IPS DF 4.7 (cell line): ENCODE measurements around the gene ATP6AP1.

Experiments
- DNase-seq: peaks from one replicate; pipeline ENCODE4 v3.0.0-alpha.2; 2013; ENCODE audit warnings: low spot score; ENCODE audit errors: extremely low read depth

Gene ATP6AP1

DNA sequence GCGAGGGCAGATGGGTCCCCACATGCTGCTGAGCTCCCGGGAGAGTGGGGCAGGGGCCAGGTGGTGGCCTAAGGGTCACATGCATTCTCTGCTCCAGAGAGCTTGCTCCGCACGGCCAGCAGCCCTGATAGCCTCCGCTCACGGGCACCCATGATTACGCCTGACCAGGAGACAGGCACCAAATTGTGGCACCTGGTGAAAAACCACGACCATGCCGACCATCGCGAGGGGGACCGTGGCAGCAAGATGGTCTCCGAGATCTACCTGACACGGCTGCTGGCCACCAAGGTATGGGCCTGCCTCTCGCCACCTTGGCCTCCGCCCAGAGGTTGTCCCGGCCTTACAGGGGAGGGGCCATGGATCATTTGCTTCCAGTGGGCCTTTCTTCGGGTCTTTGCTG, 41.4 kb downstream of the ATP6AP1 start:
- no peak for DNase-seq

DNA sequence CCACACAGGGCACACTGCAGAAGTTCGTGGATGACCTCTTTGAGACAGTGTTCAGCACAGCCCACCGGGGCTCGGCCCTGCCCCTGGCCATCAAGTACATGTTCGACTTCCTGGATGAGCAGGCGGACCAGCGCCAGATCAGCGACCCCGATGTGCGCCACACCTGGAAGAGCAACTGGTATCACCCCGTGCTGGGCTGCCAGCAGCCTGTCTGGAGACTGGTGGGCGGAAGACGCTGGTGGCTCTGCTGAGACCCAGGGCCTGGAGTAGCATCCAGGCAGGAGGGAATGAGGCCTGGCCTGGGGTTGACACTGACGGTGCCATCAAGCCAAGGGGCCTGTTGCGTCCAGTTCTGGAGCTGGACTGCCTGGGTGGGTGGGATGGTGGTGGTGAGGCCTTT, 42.0 kb downstream of the ATP6AP1 start:
- no peak for DNase-seq

DNA sequence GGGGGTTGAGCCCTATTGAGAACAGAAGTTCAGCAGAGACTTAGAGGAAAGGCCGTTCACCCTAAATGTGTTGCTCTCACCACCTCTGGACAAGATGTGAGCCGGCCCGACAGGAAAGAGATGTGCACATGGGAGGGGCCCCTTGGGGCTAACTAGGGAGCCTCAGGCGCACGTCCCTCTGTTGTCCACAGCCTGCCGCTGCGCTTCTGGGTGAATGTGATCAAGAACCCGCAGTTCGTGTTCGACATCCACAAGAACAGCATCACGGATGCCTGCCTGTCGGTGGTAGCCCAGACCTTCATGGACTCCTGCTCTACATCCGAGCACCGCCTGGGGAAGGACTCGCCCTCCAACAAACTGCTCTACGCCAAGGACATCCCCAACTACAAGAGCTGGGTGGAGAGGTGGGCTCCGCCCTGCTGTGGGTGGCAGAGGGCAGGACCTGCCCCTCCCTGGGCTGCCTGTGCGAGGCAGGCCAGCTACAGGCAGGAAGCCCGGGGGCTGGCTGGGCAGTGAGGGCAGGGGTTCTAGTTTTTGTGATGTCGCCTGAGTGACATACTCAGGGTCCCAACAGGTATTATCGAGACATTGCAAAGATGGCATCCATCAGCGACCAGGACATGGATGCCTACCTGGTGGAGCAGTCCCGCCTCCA, 42.6 kb downstream of the ATP6AP1 start:
- DNase-seq: no peak

DNA sequence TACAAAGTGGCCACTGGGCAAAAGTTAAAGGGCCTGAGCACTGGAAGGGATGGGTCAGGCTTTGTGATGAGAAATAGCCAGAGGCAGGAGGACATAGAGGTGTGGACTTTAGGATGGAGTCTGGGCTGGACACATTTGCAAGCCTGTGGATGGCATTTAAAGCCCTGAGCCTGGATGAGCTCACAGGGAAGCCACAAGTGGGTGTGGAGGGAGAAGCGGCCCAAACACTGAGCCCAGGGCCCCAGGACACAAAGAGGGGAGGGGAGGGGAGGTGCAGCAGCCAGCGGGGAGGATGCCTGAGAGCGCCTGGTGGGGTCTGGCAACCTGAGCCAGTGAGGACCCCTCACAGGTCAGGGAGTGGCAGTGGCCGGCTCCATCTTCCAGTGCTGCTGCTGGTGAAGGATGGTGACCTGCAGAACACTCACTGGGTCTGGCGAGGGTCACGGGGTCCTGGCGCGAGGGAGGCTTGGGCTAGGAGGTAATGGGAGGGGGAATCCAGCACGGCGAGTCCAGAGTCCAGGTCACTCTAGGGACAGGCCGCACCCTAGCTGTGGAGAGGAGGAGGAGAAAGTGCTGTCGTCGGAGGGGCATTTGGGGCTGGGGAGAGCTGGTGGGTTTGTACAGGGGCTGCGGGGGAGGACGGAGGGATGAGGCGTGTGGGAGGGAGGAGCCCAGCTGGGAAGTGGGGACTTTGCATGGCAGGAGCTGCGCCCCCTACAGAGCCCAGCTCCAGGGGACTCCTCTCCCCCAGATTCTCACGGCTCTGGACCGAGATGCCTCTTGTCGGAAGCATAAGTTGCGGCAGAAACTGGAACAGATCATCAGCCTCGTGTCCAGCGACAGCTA, 43.6 kb downstream of the ATP6AP1 start:
- no peak for DNase-seq

DNA sequence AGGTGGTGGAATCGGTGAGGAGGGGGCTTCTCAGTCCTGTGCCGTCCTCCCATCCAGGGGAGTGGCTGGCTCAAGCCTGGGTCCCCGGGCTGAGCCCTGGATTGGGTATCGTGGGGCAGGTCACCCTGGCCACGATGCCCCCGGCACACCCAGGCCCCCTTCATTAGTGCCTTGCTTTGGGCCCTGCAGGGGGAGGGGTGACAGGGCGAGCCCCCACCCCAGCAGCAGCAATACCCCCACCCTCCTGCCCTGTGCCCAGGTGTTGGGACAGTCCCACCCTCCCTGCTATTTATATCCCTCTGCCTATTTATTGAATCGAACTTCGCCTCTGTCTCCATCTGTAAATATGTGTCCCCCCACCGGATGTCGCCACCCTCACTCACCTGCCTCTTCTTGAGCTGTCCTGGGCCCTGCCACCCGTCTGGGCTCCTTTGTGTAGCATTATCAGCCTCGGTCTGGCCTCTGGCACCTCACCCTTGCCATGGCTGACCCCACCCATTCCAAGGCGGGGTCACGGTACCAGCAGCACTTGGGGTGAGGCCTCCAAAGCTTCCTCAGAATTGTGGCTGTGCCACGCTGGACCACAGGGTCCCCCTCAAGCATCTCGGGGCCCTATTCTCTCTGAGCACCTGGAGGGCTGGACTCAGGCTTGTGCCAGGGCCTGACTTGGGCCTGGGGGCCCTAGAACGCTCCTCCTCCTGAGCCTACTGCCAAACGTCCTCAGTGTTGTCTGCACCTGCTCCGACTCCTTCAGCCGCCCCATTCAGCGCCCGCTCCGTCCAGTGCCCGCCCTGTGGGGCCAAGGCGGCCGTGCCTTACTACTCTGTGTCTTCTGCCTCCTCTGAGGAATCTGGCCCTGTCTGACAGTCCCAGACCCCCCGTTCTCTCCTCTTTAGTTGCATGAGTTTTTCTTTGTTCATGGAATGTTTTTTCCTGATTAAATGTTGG, 44.5 kb downstream of the ATP6AP1 start:
- DNase-seq: no peak

DNA sequence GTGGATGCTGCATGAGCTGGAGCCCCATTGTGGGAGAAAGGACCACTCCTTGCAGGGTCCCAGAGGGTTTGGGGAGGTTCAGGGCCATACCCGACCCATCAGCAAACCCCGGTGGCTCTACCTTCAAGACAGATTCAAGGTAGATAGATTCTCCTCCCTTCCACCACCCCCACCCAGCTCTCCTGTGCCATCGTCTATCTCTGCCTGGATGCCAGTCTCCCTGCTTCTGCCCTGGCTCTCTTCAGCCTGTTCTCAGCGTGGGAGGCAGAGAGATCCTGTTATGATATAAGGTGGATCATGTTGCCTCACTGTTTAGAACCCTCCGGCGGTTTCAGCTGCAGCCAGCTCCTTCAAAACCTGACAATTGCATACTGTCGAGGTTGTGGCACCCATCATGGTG, 45.2 kb downstream of the ATP6AP1 start:
- DNase-seq: no peak

DNA sequence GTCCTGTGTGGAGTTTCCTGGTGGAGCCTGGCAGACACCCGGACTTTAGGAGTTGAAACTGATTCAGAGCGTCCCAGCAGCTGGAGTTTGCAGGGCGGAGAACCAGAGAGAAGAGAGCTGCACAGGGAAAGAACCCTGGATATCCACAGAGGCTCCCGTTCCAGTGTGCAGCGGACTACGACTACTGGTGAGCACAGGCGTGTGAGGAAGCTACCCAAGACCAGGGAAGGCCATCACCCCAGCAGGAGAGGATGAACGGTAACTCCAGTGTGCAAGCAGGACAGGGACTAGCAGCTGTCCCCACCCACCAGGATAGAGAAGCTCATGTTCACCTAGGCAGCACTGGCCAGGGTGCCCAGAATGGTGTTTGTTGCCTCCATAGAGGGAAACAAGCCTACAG, 48.3 kb downstream of the ATP6AP1 start:
- DNase-seq: no peak

DNA sequence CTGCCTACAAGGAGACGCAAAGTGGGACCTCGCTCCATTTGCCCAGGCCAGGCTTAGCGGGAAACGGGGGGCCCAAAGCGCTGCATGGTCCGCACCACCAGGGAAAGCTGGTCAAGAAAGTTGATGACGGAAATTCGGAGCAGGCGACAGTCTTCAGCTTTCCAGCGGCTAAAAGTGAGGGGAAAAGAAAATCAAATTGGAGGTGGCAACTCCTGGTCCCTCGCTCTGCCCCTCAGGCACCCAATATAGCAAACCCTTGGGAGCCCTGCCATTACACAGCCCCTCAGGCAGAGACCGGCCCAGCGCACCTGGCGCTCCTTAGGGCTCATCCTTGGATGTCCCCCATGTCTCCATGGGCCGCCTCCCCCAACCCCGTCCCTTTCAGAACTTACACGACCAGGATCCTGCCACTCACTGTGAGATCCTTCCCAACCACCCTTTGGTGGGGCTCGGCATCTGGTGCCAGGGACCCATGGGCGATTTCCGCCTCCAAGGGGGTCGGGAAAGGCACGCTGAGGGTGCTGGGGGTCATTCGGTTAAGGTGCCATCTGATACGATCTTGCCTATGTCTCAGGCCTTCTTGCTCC, 49.5 kb downstream of the ATP6AP1 start:
- no peak for DNase-seq

DNA sequence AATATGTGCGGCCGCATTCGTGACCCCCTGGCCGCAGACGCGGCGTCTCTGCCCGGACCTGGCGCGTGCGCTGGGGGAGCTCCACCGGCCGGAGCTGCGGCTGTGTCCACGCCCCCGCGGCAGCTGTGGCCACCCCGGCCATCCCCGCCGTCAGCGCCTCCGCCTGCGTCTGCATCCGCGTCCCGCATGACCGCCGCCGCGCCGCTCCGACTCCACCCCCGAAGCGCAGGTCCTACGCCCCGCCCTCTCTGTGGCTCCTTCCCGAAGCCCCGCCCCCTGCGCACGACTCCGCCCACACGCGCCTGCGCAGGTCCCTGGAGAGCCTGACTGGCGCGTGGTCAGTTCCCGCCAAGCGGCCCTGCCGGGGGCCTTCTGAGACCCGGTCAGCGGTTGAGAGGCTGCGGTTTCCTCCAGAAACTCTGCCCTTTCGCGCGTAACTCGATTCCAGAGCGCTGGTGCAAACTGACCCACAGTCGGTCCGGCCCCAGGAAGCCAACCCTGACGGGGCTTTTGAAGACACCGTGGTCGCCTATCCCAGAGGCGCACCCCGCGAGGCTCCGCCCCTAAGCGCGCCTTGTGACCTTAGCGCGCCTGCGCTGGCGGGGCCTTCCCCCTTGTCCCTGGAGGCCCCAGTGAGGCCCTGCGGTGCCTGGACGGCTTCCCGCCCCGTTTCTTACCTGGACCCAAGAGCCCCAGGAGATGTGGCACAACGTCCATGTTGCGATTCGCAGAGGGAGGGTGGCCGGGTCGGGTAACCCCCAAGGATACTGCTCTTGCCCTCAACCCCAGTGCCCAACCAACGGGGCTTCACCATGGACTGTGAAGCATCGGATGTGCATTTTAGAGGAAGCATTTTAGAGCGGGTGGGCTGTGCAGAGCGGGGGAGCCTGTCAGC, 50.5 kb downstream of the ATP6AP1 start, which contains the start of gene LAGE3:
Gene LAGE3 (minus strand): TSS at position 554 of the 895 bp plus-strand sequence. CDS start 366 bp downstream, at position 188.
- DNase-seq: no peak

DNA sequence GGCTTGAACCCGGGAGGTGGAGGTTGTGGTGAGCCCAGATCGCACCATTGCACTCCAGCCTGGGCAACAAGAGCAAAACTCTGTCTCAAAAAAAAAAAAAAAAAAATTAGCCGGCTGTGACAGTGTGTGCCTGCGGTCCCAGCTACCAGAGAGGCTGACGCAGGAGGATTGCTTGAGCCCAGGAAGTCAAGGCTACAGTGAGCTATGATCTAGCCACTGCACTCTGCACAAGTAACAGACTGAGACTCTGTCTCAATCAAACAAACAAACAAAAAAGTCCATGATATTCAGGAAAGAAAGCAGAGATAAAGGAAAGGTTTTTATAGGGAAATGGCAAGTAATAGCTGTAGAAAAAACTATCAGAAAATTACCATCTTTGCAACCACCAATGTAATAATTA, 52.7 kb downstream of the ATP6AP1 start:
- DNase-seq: no peak

DNA sequence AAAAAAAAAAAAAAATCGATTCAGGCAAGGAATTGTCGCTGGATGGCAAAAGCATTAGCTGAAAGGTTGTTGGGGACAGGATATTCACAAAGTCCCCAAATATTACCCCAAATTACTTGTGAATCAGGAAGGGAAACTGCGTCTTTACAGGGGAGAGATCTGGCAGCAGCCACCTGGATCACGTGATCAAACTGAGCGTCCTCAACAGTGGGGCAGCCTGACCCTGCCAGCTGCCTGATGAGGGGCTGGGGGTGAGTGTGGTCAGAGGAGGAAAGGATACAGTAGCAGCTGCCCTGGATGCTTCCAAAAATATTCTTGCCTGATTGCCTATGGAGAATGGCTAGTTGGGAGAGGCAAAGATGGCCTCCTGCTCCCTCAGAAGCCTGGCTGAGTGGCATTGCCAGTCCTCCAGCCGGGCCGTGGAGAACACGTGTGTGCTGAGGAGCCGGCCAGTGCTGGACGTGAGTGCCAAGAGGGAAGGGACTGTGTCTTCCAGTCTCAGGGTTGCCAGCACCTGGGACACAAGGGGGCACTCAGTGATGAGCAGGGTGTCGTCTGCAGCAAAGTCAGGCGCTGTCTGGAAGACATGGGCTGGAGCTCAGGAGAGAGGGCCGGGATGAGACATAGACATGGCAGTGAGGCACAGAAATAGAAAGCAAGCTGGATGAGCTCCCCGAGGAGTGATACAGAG, 53.6 kb downstream of the ATP6AP1 start:
- DNase-seq: no peak

DNA sequence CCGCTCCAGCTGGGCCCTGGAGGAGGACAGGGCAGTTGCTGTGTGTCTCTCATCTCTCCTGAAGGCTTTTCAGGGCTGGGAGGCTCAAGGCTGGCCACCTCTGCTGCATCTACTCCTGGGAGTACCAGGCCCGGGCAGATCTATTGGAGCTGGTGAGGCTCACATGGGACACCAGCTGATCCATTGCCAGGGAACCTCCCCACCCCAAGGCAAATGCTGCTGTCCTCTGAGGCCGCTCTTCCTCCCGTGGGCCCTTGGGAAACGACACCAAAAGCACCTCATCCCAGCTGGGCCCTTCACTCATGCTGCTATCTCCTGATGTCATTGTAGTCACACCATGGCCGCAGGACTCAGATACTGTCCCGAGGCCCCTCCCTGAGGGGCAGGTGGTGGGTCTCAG, 54.3 kb downstream of the ATP6AP1 start:
- DNase-seq: no peak

DNA sequence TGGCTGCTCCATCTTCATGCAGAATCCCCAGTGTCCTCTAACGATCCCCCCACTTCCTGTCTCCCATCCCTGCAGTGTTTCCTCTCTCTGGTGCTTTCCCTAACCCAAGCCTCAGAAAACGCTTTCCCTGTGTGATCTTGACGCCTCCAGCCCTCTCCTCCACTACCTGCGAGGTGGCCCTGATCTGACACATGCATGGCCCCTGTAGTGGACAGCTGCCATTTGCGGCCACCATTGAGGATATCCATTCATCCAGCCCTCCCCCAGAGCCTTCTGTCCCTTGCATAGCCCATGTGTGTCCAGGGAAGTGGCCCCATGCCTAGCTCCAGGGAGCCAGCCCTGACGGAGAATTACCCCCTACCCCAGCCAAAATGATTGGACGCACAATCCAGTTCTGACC, 54.8 kb downstream of the ATP6AP1 start:
- DNase-seq: no peak

DNA sequence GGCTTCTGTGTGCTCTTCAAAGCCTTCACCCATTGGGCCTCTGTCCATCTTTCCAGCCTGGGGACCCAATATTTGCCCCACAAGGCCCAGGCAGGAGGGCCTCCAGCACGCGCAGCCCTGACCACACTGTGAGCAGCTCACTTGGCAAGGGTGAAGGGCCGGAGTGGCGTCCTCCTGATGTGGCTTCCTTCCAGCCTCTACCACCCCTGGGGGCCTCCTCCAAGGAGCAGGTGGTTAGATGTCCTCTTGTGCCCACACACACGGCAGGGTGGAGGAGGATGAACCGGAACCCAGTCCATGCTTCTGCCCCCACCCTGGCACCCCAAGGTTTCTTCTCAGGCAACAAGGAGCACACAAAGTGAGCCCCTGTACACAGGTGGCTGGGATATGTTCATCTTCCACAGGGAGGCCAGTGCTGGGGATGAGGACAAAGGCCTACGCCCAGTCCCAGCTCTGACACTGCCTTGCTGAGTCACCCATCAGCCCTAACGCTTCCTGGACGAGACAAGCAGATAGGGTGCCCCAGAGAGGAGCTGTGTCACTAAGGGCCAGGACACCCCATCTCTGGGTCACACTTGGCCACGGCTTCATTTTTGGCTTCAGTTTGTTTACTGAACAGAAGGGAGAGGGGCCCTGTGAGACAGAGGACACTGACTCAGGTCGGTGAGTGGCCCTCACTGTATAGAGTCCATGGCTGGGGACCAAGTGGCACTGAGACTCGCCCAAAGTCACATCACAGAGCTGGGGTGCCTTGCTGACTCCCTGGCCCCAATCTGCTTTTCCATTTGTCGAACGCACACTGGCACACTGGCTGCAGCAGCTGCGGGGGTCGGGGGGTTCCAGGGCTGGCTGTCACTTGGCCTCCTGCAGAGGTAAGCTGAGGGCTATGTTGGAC, 56.0 kb downstream of the ATP6AP1 start:
- DNase-seq: no peak

DNA sequence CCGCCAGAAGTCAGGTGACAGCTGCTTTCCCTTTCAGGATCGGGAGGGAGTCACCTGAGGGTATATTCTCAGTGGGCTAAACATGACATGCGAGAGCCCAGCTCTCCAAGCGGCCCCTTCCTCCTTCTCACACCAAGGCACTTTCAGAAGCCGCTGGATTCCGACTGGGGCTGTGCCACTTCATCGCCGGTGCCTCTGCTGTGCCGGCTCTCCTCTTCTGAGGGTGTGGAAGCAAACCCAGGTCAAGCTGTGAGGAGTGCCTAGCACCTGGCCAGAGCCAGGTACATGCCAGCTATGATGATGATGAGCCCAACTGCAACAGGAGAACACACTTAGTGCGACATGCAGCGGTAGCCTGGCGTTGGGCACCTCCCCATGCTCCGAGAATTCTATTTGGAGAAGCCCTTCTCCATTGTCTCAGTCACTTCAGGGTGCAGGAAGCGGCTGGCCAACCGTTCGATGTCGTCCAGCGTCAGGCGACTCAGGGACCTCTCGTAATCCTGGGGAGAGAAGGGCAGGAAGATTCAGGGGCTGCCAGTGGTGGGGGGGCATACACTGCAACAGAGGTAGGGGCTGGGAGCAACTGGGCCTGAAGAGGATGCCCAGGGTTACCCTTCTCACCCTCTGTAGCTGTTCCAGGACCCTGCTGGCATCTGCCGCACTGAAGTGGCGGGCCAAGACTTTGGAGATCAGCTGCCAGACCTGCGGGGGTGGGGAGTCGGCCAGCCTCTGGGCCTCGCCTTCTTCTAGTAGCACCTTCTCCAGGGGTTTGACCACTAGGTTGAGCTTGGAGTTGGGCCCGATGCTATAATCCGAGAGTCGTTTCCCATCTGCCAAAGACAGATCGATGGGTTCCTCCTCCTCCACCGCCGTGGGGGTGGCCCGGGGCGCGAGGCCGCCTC, 56.9 kb downstream of the ATP6AP1 start:
- DNase-seq: no peak

DNA sequence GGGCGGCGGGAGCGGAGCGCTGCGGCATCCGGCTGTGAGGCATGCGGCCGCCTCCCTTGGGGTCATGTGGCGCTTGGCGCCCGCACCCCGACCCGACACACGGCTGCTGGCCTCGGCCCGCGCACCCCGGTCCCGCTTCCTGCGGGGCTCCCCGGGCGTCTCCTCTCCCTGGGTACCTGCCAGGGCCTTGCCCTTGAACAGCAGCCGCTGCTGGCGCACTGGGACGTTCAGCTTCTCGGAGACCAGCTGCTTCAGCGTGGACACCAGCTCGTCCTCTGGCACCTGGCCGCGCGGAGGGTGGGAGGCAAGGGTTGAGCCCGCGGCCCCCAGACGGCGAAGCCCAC, 57.5 kb downstream of the ATP6AP1 start:
- DNase-seq: no peak
